Stimulated activated CD4-positive, alpha-beta T cell treated with anti-CD3 and anti-CD28 coated beads, Interleukin-1b, Interleukin-23, amount 100 ng/mL, for 24 hours (primary cell): ENCODE data around the gene THAP9.
A peak's percentile ranks its signal among the peaks of the same experiment; 100 is the strongest.
"Not testable (repeated sequence)": the region's sequence is repeated elsewhere in the genome, so short reads cannot be mapped to it uniquely, and the experiment has no call there.

ENCODE experiments used
- DNase-seq, 4 experiments: peaks; one replicate each; pipeline ENCODE4 v3.0.0-alpha.2; 2020; ENCODE audit warnings: low read depth in 4 of 4, low spot score in 1 of 4

Gene THAP9, protein sequence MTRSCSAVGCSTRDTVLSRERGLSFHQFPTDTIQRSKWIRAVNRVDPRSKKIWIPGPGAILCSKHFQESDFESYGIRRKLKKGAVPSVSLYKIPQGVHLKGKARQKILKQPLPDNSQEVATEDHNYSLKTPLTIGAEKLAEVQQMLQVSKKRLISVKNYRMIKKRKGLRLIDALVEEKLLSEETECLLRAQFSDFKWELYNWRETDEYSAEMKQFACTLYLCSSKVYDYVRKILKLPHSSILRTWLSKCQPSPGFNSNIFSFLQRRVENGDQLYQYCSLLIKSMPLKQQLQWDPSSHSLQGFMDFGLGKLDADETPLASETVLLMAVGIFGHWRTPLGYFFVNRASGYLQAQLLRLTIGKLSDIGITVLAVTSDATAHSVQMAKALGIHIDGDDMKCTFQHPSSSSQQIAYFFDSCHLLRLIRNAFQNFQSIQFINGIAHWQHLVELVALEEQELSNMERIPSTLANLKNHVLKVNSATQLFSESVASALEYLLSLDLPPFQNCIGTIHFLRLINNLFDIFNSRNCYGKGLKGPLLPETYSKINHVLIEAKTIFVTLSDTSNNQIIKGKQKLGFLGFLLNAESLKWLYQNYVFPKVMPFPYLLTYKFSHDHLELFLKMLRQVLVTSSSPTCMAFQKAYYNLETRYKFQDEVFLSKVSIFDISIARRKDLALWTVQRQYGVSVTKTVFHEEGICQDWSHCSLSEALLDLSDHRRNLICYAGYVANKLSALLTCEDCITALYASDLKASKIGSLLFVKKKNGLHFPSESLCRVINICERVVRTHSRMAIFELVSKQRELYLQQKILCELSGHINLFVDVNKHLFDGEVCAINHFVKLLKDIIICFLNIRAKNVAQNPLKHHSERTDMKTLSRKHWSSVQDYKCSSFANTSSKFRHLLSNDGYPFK

DNA sequence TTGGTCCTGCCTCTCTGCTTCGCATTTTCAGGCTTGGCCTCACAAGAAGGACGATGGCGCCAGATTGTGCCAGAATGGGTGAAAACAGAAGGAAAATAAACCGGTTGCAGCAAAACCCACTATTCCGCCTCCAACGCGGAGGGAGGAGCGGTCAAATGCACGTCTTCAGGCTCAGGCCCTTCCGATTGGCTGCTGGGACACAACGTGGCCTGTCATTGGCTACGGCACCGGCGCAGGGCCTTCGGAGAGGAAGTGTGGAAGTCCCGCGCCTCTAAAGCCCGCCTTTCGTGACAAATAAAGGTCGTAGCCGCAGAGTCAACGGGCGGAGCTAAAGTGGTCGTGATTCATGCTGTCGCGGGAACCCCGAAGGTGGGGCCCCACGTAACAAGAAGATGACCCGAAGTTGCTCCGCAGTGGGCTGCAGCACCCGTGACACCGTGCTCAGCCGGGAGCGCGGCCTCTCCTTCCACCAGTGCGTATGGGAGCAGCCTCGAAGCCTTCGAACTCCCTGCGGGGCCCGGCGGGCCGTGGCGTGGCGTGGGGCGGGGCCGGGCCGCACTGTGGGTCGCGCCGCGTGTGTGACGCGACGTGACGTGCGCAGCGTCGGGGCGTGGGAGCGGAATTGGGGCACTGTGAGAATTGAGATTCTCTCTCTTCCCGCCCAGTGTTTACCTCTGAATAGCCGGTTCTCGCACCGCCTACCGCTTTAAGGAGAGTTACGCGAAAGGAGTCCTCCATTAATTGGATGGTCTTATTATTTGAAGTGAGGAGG, at the start of gene THAP9:
THAP9 (plus strand) TSS at position 325 of the 772 bp plus-strand sequence; CDS start at position 393, 68 bp downstream.
- DNase-seq = peak; percentile 84 to 96 (median 91)

DNA sequence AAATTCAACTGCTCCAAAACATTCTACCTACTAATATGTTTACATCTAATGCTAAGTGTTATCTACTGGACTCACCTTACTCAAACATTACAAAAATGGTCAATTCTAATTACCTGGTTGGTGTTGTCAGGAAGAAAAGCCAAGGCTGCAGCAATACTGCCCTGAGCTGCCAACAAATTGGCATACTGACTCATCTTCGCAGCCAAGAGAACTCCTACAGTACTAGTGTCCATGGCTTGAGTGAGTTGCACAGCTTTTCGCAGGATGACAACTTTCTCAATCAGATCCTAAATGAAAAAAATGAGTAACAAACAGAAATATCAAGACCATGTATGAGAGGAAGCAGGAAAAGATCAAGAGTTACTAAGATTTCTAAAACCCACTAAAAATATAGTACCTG, 49.2 kb upstream of the THAP9 start:
- no peak for DNase-seq

DNA sequence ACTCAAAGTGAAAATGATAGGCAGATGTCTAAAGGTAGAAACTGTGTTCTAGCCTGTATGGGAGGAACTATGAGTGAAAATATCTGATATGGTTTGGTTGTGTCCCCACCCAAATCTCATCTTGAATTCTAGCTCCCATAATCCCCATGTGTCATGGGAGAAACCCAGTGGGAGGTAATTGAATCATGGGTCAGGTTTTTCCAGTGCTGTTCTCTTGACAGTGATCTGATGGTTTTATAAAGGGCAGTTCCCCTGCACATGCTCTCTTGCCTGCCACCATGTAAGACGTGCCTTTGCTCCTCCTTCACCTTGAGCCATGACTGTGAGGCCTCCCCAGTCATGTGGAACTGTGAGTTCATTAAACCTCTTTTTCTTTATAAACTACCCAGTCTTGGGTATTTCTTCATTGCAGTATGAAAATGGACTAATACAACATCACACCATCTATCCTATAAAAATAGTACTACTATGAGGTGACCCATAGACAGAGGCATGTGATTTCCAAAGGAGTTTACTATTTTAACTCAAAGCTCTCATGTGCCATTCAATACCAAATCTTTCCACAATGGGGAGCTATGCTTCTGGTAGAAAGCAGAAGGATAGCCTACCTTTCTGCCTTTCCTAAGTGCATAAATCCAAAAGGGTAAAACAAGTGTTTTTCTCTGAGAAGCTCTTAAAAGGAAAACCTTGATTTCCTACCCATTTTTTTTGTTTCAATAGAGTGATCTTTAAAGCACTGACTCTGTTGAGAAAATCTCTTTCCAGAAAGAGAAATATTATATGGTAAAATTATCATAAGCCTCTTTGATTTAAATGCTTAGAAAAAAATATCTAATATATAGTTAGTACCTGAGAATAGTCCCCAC, 48.4 kb upstream of the THAP9 start:
- DNase-seq = no peak

DNA sequence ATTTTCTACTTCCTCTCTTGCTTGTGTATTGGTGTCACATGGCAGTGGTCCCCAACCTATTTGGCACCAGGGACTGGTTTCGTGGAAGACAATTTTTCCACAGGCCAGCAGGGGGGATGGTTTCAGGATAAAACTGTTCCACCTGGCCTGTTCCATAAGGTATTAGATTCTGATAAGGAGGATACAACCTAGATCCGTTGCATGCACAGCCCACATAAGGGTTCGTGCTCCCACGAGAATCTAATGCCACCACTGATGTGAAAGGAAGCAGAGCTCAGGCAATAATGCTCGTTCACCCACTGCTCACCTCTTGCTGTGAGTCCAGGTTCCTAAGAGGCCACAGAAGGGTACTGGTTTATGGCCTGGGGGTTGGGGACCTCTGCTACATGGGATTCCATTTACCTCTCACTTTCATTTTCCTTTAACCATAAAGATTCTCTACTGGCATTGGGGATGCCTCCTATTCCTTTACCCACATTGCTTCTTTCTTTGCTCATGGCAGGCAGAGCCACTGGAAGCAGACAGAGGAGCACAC, 47.7 kb upstream of the THAP9 start:
- DNase-seq = no peak

DNA sequence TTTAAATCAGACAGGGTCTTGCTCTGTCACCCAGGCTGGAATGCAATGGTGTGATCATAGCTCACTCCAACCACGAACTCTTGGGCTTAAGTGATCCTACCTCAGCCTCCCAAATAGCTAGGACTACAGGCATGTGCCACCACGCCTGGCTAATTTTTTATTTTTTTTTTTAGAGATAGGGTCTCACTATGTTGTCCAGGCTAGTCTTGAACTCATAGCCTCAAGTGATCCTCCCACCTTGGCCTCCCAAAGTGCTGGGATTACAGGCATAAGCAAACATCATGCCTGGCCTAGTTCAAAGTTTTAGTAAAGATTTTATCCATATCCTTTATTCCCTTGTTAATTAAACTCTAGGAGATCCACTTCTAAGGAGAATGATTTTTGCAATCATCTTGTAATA, 40.0 kb upstream of the THAP9 start:
- not testable (repeated sequence) for DNase-seq

DNA sequence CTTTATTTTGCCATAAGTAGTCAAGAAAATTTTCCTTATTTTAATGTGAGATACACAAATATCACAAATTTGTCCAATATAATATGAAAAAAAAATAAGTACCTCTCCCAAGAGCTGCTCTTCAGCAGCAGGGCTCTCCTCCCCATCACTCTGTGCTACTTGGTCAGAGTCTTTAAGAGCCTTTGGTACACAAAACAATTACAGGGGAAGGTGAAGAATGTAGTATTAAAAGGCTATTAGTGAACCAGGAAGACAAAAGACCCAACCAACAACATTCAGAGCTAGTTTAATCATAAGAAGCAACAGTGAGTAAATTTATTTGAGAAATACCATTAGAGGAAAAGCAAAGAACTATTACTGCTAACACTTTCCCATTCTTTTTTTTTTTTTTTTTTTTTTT, 39.0 kb upstream of the THAP9 start:
- no peak for DNase-seq

DNA sequence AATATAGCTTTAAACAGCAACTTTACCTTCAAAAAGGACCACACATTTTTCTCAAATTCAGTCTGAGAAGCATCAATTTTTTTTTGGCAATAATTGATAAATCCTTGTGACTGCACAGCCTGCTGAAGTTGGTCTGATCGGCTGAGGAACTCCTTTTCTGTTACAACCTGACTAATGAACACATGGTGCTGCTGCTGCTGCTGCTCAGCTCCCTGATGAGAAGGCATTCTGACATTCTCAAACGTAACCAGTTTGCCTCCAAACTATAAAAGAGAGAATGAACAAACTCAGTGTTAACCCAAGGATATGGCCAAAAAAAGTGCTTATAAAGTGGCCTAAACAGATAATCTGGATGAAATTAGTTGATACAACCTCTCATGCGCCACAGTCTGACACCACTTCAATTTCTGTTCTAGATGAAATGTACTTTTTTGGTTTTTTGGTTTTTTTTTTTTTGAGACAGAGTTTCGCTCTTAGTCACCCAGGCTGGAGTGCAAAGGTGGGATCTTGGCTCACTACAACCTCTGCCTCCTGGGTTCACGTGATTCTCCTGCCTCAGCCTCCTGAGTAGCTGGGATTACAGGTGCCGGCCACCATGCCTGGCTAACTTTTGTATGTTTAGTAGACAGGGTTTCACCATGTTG, 36.1 kb upstream of the THAP9 start:
- DNase-seq = no peak

DNA sequence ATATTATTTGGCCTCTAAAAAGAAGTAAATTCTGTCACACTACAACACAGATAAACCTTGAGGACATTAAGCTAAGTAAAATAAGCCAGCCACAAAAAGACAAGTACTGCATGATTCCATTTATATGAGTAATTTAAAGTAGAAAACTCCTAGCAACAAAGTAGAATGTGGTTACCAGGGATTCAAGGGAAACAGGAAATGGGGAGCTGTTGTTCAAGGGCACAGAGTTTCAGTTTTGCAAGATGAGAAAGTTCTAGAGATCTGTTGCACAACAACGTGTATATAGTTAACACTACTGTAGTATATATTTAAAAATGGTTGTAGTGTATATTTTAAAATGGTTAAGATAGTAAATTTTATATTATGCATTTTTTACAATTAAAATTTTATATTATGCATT, 34.9 kb upstream of the THAP9 start:
- DNase-seq = no peak

DNA sequence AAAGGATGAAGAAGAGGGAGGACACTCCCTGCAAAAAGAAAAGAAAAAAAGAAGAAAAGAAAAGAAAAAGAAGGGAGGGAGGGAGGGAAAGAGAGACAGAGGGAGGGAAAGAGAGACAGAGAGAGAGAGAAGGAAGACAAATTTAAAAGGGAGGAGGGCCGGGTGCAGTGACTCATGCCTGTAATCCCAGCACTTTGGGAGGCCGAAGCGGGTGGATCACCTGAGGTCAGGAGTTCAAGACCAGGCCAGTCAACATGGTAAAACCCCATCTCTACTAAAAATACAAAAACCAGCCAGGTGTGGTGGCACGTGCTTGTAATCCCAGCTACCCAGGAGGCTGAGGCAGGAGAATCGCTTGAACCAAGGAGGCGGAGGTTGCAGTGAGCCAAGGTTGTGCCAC, 34.5 kb upstream of the THAP9 start:
- DNase-seq = not testable (repeated sequence)

DNA sequence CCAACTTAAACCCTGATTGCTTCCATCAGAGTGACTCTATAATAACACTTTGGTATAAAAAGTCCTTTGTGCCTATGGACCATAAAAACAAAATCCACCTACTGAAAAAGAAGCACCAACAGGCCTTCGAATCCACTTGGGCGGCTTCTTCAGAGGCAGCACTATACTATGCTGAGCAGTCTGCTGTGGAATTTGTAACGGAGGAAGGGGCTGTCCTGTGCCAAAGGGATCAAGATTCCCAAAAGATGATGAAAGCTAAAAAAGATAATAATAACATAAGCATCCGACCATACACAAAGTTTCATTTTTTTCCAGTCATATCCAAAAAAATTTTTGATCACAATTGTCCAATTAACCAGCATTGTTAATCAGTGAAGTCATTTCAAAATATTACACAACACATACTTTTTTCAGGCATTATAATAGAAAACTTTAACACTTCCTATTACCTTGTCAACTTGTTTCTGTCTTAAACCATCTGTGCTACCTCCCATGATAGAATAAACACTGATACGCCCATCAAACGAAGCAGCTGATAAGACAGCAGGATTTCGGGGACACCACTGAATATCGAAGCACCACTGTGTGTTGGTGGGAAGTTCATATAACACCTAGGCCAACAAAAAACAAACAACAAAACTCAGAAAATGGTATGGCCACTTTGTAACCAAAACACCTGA, 33.7 kb upstream of the THAP9 start:
- no peak for DNase-seq

DNA sequence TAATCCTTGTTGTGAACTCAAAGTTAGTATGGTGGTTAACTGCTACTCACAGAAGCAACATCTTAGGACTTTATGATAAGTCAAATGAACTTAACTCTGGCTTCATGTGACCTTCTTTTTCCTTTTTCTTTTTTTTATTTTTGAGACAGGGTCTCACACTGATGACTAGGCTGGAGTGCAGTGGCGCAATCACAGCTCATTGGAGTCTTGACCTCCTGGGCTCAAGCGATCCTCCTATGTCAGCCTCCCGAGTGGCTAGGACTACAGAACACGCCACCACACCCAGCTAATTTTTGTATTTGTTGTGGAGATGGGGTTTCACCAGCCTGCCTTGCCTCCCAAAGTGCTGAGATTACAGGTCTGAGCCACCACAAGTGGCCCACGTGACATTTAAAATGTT, 32.0 kb upstream of the THAP9 start:
- DNase-seq = no peak

DNA sequence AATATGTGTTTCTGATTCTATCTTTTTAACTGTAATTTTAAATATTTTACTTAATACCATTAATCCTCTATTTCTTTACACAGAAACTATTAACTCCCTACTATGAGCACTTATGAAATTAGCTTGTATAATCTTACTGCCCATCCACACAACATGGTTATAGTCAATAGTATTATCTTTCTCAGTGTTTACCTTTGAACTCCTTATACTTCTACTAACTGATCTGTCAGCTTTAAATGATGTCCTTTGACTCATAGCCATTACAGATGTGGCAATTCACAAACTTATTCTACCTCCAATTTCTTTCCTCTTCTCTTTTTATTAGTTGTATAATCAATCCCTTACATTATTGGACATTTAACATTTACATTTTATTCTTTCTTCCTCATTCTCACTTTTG, 15.1 kb upstream of the THAP9 start:
- DNase-seq = no peak

DNA sequence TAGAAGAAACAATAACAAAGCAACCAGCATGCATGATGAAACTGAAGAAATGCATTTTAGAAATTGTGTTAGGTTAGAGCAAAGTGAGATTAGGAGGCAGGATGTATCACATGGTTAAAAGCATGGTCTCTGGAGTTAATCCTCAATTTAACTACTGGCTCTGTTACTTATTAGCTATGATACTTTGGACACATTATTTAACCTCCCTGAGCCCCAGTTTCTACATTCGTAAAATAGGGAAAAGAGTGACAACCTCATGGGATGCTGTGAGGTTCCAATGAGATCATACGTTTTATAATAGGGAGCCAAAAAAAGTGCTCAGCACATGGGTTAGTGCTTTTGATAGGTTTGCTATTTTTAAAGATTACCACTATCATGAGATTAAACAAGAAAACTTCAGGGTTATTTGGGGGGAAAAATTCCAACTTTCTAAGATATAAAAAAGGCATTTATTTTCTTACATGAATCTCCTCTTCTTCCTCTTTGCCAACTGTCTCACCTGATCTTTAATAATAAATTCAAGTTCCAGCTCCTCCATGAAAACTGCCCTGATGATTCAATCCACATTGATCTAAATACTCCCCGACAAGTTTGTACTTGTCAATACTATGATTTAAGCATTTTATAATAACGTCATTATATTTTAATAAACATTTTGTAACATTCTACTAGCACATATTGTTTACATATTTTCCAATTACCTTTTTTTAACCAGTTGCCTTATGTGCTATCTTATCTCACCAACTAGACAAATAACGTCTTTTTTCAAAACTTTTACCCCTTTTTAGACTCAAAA, 14.2 kb upstream of the THAP9 start:
- DNase-seq = no peak

DNA sequence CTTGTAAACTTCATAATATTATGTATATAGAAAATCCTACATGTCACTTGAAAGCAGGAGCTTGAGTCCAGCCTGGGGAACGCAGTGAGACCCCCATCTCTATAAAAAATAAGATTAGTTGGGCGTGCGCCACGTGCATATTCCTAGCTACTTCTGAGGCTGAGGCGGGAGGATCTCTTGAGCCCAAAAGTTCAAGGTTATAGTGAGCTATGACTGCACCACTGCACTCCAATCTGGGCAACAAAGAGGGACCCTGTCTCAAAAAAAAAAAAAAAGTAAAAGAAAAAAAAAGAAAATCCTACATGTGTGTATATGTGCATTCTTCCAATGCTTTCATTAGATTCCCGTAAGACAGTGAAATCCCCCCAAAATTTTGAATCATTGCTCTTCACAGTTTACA, 11.2 kb upstream of the THAP9 start:
- DNase-seq = no peak

DNA sequence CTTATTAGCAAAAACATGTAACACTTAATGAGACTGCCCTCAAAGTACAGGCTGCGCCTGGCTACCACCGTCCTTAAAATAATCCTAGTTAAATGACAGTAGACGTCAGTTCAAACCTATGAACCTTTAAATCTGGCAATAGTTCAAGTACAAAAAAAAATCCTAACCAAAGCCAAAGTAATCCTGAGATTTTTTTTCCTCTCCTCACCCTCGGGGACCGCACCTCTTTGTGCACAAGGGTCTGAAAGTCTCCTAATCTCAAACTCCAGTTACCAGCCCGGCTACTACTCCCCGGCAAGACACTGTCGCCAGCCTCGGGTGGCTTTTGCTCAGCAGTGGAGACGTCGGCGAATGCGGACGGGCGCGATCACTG, 10.0 kb upstream of the THAP9 start:
- DNase-seq = no peak

DNA sequence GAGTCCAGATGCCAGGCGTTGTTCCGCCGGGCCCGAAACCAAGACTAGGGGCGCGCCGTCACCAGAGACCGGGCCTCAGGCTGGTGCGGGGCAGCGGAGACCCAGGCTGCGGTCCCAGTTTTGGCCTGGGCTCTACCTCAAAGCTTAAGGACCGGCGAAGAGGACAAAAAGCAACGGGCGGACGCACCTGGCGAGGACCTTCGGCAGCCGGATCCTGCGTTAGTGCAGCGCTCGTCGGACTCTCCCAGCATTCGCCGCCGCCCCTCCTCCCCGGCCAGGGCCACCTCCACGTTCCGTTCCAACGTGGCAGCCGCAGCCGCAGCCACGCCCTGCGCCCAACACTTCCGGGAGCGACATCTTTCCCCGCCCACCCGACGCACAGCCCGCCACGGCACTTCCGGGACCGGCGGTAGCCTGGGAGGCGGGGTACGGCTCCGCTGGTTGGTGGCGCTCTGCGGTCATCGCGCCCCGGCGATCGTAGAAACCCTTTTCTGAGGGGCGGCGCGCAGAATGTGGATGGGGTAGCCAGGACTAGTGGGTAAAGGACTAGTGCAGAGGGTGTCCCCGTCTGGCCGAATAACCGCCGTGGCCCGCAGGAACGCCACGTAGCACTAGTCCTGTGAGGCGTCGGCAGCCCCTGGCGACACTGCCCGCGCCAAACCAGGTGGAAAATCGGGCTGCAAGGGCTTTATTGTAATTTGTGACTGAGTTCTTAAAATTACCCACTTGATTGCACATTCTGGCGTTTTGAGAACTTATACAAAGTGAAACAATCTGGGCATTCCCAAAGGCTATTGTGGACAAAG, 9.4 kb upstream of the THAP9 start, which contains the start of gene SEC31A:
SEC31A (minus strand) TSS at position 253 of the 806 bp plus-strand sequence. CDS start 9,217 bp downstream, outside the sequence.
- peak; percentile 91 to 95 (median 93) for DNase-seq

DNA sequence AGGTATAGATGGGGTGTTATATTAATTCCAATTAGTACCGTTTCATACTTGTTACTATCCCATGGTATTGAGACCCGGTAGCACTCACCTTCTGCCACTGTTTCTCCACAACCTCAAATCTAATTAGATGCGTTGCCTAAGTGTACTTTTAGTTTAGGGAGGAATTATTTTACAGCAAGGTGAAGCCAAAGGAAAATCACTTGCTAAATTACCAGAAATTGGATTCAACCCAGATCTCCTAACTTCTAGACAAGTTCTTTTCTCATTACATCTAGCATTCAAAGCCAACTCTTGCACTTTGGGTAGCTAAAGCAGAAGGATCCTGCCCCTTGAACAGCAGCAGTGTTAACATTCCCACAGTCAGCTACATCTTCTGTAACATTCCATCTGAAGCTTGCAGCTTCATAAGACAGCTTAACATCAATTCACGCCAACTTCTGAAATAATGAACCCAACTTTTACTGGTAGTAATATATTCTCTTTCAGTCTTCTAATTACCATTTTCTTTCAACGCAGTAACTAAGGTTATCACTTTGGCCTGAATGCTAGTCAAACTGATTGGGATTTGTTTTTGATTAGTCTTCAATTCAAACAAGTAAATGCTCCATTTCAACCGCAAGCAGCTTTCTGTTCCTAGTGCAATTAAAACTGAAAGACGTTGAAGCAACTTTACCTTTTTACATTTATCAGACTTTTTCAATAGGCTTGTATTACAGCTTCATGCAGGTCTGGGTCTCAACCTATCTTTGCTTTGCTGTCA, 8.6 kb upstream of the THAP9 start:
- DNase-seq = no peak
